GM12892 (cell line): ENCODE data around the gene NEUROG3.

Experiments
- POLR2A ChIP-seq: IDR thresholded peaks from 2 replicates; pipeline ENCODE4 v1.6.1; 2011; ENCODE audit warnings: low read depth, low read length, control low read depth
- POLR2AphosphoS5 ChIP-seq: IDR thresholded peaks from 2 replicates; pipeline ENCODE4 v1.6.1; 2011; ENCODE audit warnings: low read depth, low read length, control low read depth

GRCh38 chr10:69619626-69620025 is 46.4 kb upstream of the NEUROG3 start:
- TF ChIP-seq POLR2A: no peak
- TF ChIP-seq POLR2AphosphoS5: no peak
